ENCODE data around the gene ANKEF1.

ANKEF1 gene

DNA sequence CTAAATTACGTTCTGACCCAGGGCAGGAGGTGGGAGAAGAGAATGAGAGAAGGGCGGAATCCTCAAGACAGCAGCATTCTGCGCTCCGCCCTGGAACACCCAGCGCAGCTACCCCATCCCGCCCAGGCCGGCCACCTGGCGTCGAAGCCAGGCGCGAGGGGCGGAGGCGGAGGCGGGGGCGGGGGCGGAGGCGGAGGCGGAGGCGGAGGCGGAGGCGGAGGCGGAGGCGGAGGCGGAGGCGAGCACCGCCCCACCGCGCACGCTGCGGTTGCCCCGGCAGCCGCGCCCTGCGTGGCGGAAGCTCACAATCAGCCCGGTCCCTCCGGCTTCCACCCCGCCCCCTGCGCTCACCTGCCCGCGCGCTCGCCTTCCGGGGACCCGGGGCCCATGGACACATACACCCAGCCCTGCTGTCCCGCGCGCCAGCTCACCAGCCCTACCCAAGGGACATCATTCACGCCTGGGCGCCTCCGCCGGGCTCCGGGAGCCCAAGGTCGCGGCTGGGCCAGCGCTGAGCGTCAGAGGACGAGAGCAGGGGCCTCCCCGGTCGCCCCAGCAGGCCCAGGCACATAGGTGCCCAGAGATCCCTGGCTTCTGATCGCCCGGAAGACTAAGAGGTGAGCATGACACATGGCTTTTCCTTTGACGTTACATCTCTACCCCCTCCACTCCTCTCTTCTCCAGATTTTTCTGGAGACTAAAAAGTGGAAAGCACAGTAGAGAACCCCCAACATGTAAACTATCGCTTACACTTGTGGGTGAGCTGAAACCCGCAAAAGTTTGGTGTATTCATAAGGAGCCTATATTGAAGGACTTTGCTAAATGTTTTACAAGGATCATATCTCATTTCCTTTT, at the start of gene ANKEF1:
Gene ANKEF1 (plus strand): TSS at position 271 of the 855 bp plus-strand sequence. CDS start 3,315 bp downstream, outside the sequence.
- peak within 1 kb of the TSS; percentile 46 for H3K4me3 ChIP-seq (ENCODE audit: control insufficient read depth, low read depth, low read length)
- TF ChIP-seq, protein P1, sequence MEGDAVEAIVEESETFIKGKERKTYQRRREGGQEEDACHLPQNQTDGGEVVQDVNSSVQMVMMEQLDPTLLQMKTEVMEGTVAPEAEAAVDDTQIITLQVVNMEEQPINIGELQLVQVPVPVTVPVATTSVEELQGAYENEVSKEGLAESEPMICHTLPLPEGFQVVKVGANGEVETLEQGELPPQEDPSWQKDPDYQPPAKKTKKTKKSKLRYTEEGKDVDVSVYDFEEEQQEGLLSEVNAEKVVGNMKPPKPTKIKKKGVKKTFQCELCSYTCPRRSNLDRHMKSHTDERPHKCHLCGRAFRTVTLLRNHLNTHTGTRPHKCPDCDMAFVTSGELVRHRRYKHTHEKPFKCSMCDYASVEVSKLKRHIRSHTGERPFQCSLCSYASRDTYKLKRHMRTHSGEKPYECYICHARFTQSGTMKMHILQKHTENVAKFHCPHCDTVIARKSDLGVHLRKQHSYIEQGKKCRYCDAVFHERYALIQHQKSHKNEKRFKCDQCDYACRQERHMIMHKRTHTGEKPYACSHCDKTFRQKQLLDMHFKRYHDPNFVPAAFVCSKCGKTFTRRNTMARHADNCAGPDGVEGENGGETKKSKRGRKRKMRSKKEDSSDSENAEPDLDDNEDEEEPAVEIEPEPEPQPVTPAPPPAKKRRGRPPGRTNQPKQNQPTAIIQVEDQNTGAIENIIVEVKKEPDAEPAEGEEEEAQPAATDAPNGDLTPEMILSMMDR (conservative IDR thresholded peaks at IDR 0.05; ENCODE audit: control insufficient read depth, insufficient read depth, low read depth, low read length) = no peak
- peak; percentile 8 for DNase-seq (ENCODE audit: low read depth)

DNA sequence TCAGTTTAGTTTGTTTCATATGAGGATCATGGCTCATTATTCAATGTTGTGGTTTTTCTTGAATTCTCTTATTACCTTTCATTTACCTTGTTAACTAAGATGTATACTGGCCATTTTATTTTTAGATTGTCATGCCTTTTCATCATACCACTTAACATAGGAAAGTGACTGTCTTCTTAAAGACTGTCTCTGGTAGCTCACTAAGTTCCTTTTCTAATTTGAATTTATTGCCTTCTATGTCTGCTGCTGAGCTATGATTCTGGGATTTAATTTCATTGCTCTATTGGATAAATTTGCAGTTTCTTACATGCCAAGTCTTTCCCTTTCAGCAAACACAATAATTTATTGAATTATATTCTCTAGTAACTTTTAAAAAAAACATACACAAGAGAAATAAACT, 49.5 kb upstream of the ANKEF1 start:
- no peak for DNase-seq (ENCODE audit: low read depth)
- no peak overlapping the region for H3K4me3 ChIP-seq (ENCODE audit: control insufficient read depth, low read depth, low read length)
- TF ChIP-seq, protein P1 (conservative IDR thresholded peaks at IDR 0.05; ENCODE audit: control insufficient read depth, insufficient read depth, low read depth, low read length) = no peak

DNA sequence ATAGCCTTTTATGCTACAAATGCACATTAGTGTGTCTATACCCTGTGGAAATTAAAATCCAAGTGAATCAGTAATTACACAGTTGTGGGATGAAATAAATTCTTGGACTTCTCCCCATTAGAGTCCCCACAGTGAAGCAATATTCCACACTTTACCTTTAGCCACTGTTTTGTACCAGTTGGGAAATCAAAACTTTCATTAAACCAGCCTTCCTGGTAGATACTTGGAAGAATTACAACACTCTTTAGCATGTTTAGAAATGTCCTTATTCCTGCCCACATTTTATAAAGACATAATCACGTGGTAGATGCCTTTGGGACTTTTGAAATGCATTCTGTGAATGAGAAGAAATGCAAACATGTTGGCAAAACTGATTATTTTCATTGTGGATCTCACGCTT, 49.0 kb upstream of the ANKEF1 start:
- H3K4me3 ChIP-seq (ENCODE audit: control insufficient read depth, low read depth, low read length) = no peak overlapping the region
- DNase-seq (ENCODE audit: low read depth) = peak; percentile 48
- TF ChIP-seq, protein P1 (conservative IDR thresholded peaks at IDR 0.05; ENCODE audit: control insufficient read depth, insufficient read depth, low read depth, low read length) = no peak

DNA sequence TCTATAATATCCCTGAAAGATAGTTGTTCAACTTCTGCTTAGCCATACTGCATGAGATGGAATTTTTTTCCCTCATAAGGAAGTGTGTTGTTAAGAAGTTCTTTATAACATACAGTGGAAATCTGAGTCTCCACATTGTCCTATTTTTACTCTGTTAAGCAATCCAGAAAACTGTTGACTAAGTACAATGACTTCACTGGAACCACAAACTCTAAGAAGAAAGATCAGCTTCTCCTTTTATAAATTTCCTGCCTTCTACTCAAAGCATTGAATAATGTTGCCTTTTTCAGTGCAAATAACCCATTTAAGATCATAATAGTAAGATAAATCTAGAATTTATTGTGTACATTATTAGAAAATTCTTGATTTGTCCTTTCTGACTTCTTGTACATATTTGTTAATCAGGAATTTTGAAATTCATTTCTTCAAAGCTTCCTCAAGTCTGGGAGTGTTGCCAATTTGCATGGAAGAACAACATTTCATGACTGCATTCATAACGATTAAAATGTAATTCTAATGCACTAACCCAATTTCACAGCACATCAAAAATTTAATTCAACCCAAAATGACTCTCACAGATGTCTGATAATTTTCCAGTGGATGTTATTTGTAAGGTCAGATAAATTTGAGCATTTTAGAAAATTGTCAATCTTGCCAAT, 45.6 kb upstream of the ANKEF1 start:
- peak; percentile 83 for DNase-seq (ENCODE audit: low read depth)
- TF ChIP-seq, protein P1 (conservative IDR thresholded peaks at IDR 0.05; ENCODE audit: control insufficient read depth, insufficient read depth, low read depth, low read length) = no peak
- H3K4me3 ChIP-seq (ENCODE audit: control insufficient read depth, low read depth, low read length) = no peak overlapping the region

DNA sequence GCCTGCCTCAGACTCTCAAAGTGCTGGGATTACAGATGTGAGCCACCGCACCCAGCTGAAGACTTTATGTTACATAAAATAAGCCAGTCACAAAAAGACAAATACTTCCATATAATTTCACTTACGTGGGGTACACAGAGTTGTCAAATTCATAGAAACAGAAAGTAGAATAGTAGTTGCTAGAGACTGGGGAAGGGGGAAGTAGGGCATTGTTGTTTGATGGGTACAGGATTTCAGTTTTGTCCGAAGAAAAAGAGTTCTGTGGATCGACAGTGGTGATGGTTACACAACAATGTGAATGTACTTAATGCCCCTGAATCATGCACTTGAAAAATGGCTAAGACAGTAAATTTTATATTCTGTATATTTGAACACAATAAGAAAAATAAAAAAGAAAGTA, 41.6 kb upstream of the ANKEF1 start:
- TF ChIP-seq, protein P1 (conservative IDR thresholded peaks at IDR 0.05; ENCODE audit: control insufficient read depth, insufficient read depth, low read depth, low read length) = no peak
- DNase-seq (ENCODE audit: low read depth) = no peak
- H3K4me3 ChIP-seq (ENCODE audit: control insufficient read depth, low read depth, low read length) = no peak overlapping the region

DNA sequence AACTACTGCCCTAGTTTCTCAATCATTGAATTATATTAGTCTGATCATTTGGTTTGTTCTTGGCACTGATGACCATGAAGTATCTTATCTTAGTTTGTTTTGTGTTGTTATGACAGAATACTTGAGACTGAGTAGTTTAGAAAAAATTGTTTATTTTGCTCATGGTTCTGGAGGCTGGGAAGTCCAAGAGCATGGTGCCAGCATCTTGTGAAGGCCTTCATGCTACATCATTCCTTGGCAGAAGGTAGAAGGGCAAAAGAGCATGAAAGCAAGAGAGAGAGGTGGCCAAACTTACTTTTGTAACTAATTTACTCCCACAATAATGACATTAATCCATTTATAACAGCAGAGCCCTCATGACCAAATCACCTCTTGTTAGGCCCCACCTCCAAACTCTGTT, 40.1 kb upstream of the ANKEF1 start:
- H3K4me3 ChIP-seq (ENCODE audit: control insufficient read depth, low read depth, low read length) = no peak overlapping the region
- no peak for DNase-seq (ENCODE audit: low read depth)
- TF ChIP-seq, protein P1 (conservative IDR thresholded peaks at IDR 0.05; ENCODE audit: control insufficient read depth, insufficient read depth, low read depth, low read length) = no peak
